Endothelial cell of umbilical vein (primary cell): ENCODE results near the gene CHRM2. TPM values are rescaled to one million over a fixed set of nuclear protein-coding genes. Genes with fewer than 3 reads are reported as not detected.

ENCODE experiments used
- BruUV-seq: library from RNA; stranded (reverse); fragments of 400-500 nt; replicated peaks from 2 replicates; lab custom pipeline; 2021; lab: Mats Ljungman, UMichigan
- CTCF ChIA-PET: fragments of 300-600, 350-600 bp; sonication (Branson Sonifier 250); formaldehyde crosslinking; loops from one replicate; lab custom pipeline; 2021; ENCODE audit warnings: antibody characterized with exemption, inconsistent platforms; lab: Charles Lee
- POLR2A ChIA-PET: fragments of 300-600, 350-600 bp; sonication (Branson Sonifier 250); formaldehyde crosslinking; loops from one replicate; lab custom pipeline; 2021; ENCODE audit warnings: antibody characterized with exemption, inconsistent platforms; lab: Charles Lee
- DNase-seq: peaks from one replicate; pipeline ENCODE4 v3.0.0-alpha.2; 2011; ENCODE audit warnings: low read depth, low spot score
- FAIRE-seq: peaks from 2 replicates; lab custom pipeline; 2011; peaks lifted over from hg19 to GRCh38; lab: Jason Lieb, UNC
- H2AFZ ChIP-seq: 2 replicates; pipeline ENCODE4 v1.6.0; 2012; ENCODE audit warnings: low read depth, low read length, control low read depth, inconsistent platforms
- H3K27ac ChIP-seq: 2 replicates; pipeline ENCODE4 v1.5.1; 2011; ENCODE audit warnings: low read depth, mild to moderate bottlenecking, control low read depth, low read length, moderate library complexity; ENCODE audit not compliant: insufficient read depth
- H3K27me3 ChIP-seq, 2 experiments: 2 replicates each; pipeline versions ENCODE4 v1.6.0 to v1.6.1; 2011; ENCODE audit warnings: low read length in 2 of 2, mixed read lengths in 1 of 2; ENCODE audit not compliant: control insufficient read depth in 2 of 2, insufficient read depth in 2 of 2
- H3K36me3 ChIP-seq, 2 experiments: 2 replicates in 1 of 2; 3 replicates in 1 of 2; pipeline ENCODE4 v1.5.1; 2011; ENCODE audit warnings: low read length in 2 of 2, mild to moderate bottlenecking in 1 of 2, moderate library complexity in 1 of 2; ENCODE audit not compliant: control insufficient read depth in 2 of 2, insufficient read depth in 2 of 2; ENCODE audit errors: extremely low read depth in 1 of 2
- H3K4me1 ChIP-seq: 3 replicates; pipeline ENCODE4 v1.5.1; 2011; ENCODE audit warnings: mild to moderate bottlenecking, low read length; ENCODE audit not compliant: control insufficient read depth, insufficient read depth; ENCODE audit errors: extremely low read depth
- H3K4me2 ChIP-seq: 2 replicates; pipeline ENCODE4 v1.6.1; 2011; ENCODE audit warnings: low read length, control low read depth, mixed read lengths; ENCODE audit not compliant: insufficient read depth
- H3K4me3 ChIP-seq, 3 experiments: fragments of 200-600 bp in 1 of 3; sonication (generic), shearing (Covaris generic) in 1 of 3; replicated peaks in 1 of 3; 2 replicates each; pipeline ENCODE4 v1.5.1; 2011 to 2016; ENCODE audit warnings: control low read depth in 3 of 3, low read length in 3 of 3, mild to moderate bottlenecking in 2 of 3, inconsistent platforms in 1 of 3, low read depth in 1 of 3, moderate library complexity in 1 of 3; ENCODE audit not compliant: insufficient read depth in 1 of 3
- H3K79me2 ChIP-seq: 2 replicates; pipeline ENCODE4 v1.6.0; 2012; ENCODE audit warnings: low read length, inconsistent platforms; ENCODE audit not compliant: control insufficient read depth, insufficient read depth
- H3K9ac ChIP-seq: replicated peaks from 2 replicates; pipeline ENCODE3; 2011; ENCODE audit warnings: low read length, control low read depth; ENCODE audit not compliant: insufficient read depth; ENCODE audit errors: extremely low read depth
- H3K9me1 ChIP-seq: replicated peaks from 3 replicates; pipeline ENCODE4 v1.6.0; 2011; ENCODE audit warnings: mild to moderate bottlenecking, low read length; ENCODE audit not compliant: control insufficient read depth, insufficient read depth; ENCODE audit errors: extremely low read depth
- H3K9me3 ChIP-seq: replicated peaks from 2 replicates; pipeline ENCODE4 v1.5.1; 2012; ENCODE audit warnings: low read length, inconsistent platforms; ENCODE audit not compliant: control insufficient read depth, insufficient read depth
- H4K20me1 ChIP-seq: replicated peaks from 2 replicates; pipeline ENCODE3; 2011; ENCODE audit warnings: mild to moderate bottlenecking, low read length; ENCODE audit not compliant: control insufficient read depth, insufficient read depth; ENCODE audit errors: extremely low read depth
- EZH2 ChIP-seq: IDR thresholded peaks from 2 replicates; pipeline ENCODE4 v1.6.1; 2012; ENCODE audit warnings: borderline replicate concordance, low read depth, mild to moderate bottlenecking, moderate library complexity, low read length, inconsistent platforms; ENCODE audit not compliant: severe bottlenecking
- FOS ChIP-seq: IDR thresholded peaks from 2 replicates; pipeline ENCODE4 v1.6.1; 2011; ENCODE audit warnings: mild to moderate bottlenecking, low read length, moderate library complexity, borderline replicate concordance; ENCODE audit not compliant: insufficient read depth
- GATA2 ChIP-seq: IDR thresholded peaks from 2 replicates; pipeline ENCODE4 v1.7.0; 2011; ENCODE audit warnings: low read depth, mild to moderate bottlenecking, moderate library complexity, mixed read lengths, low read length; ENCODE audit not compliant: insufficient read length, insufficient read depth
- JUN ChIP-seq: IDR thresholded peaks from 2 replicates; pipeline ENCODE4 v1.6.1; 2011; ENCODE audit warnings: borderline replicate concordance, low read depth; ENCODE audit not compliant: insufficient read length, insufficient read depth
- MAX ChIP-seq: IDR thresholded peaks from 2 replicates; pipeline ENCODE4 v1.6.1; 2011; ENCODE audit not compliant: insufficient read depth, insufficient read length
- MYC ChIP-seq: IDR thresholded peaks from one replicate; pipeline ENCODE4 v1.6.1; 2011; ENCODE audit warnings: mild to moderate bottlenecking, low read depth, low read length
- POLR2A ChIP-seq: IDR thresholded peaks from 2 replicates; pipeline ENCODE4 v1.6.1; 2012; ENCODE audit warnings: low read depth, mild to moderate bottlenecking, control low read depth, low read length
- POLR2AphosphoS5 ChIP-seq: IDR thresholded peaks from 2 replicates; pipeline ENCODE4 v1.6.1; 2012; ENCODE audit warnings: low read depth, mild to moderate bottlenecking, control low read depth, low read length, moderate library complexity; ENCODE audit not compliant: insufficient read depth
- dilution Hi-C: fragments of 300-500 bp; cut with MboI; formaldehyde crosslinking; loops from one replicate; pipeline ENCODE4 v1.15.0; 2019; ENCODE audit warnings: low sequenced_read_pairs; ENCODE audit not compliant: extremely low pct_ligation_motif_present
- intact Hi-C: fragments of 100-400 bp; cut with micrococcal nuclease; formaldehyde crosslinking; loops from one replicate; pipeline ENCODE4 v1.10.0; 2022
- polyA plus RNA-seq, 4 experiments: library from polyadenylated mRNA; depleted of rRNA in 3 of 4; stranded (reverse) in 3 of 4; unstranded in 1 of 4; fragments of >200 nt; gene quantifications; 2 replicates each; pipeline versions ENCODE4 v1.2.1 to v1.2.3, GENCODE V29; 2011 to 2012; ENCODE audit warnings: missing spikeins in 1 of 4
- total RNA-seq: library from RNA; stranded (reverse); gene quantifications from 2 replicates; pipeline ENCODE4 v1.2.3, GENCODE V29; 2021
- TF ChIP-seq, protein P1 (sequence below), 2 donors: IDR thresholded peaks; 1 replicate in 1 of 2; 2 replicates in 1 of 2; pipeline ENCODE4 v1.5.1; 2011; ENCODE audit warnings: low read length in 2 of 2, mild to moderate bottlenecking in 2 of 2, moderate library complexity in 2 of 2, control low read depth in 1 of 2, inconsistent platforms in 1 of 2, low read depth in 1 of 2; ENCODE audit not compliant: insufficient read depth in 1 of 2; ENCODE audit errors: extremely low read depth in 1 of 2

Gene CHRM2
- total and polyA plus RNA-seq, 2 donors (not counting 3 experiments of a cell fraction or from before 2014, with no cell fraction given): not detected

DNA sequence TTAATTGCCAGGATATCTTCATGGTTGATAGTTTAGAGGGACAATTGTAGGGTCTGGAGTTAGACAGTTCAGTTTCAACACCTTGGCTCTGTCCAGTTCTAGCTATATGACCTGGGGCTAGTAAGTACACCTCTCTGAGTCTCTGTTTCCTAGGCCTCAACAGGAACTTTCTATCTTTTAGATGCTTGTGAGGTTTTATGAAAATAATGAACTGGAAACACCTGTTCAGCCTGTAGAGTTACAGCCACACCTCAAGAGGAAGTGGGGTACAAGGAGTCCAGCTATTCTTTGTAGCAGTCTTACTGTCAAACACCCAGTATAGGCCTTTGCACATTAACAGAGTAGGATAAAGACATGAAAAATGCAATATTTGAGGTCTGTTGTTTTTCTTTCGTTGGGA lies 73.4 kb downstream of the CHRM2 start:
- Histone ChIP-seq H3K27me3 (no peaks in the 10 kb centered on the region), H3K9me3 (no peaks in the 10 kb centered on the region), H3K79me2 (no peaks in the 10 kb centered on the region), H3K9ac (no peak overlapping the region), H3K27ac (no peak overlapping the region), H3K4me1 (no peaks in the 10 kb centered on the region), H4K20me1 (no peaks in the 10 kb centered on the region), H3K9me1 (no peaks in the 10 kb centered on the region), H3K4me3 (no peak overlapping the region), H3K4me2 (no peak overlapping the region), H3K36me3 (no peaks in the 10 kb centered on the region), H2AFZ (no peak overlapping the region)
- intact Hi-C loops (no loop called here), dilution Hi-C loops (no loop called here)
- DNase-seq (no peak), FAIRE-seq (no peak)
- no TSS peak for BruUV-seq
- CTCF ChIA-PET: interaction anchor here (0.5 to 1.3 kb wide), 4 partner anchors 12 to 383 kb away, joined by 3 to 4 read pairs (median 4); no protein-coding TSS in a partner anchor
- POLR2A ChIA-PET: no interaction called here
- TF ChIP-seq, protein P1, sequence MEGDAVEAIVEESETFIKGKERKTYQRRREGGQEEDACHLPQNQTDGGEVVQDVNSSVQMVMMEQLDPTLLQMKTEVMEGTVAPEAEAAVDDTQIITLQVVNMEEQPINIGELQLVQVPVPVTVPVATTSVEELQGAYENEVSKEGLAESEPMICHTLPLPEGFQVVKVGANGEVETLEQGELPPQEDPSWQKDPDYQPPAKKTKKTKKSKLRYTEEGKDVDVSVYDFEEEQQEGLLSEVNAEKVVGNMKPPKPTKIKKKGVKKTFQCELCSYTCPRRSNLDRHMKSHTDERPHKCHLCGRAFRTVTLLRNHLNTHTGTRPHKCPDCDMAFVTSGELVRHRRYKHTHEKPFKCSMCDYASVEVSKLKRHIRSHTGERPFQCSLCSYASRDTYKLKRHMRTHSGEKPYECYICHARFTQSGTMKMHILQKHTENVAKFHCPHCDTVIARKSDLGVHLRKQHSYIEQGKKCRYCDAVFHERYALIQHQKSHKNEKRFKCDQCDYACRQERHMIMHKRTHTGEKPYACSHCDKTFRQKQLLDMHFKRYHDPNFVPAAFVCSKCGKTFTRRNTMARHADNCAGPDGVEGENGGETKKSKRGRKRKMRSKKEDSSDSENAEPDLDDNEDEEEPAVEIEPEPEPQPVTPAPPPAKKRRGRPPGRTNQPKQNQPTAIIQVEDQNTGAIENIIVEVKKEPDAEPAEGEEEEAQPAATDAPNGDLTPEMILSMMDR (IDR thresholded peaks at IDR 0.05; ENCODE audit: extremely low read depth in 1 of 2, insufficient read depth in 1 of 2, low read depth in 1 of 2, low read length in 2 of 2): no peak
- TF ChIP-seq FOS (no peak), POLR2AphosphoS5 (no peak), JUN (no peak), MYC (no peak), POLR2A (no peak), EZH2 (no peak), MAX (no peak), GATA2 (no peak)
